A673 (cell line): Measurements from ENCODE around the gene CHMP2B. TPM values are rescaled to one million over a fixed set of nuclear protein-coding genes. Genes with fewer than 3 reads are reported as not detected.
"Not testable (repeated sequence)": the region's sequence is repeated elsewhere in the genome, so short reads cannot be mapped to it uniquely, and the experiment has no call there.

Experiments used
- BruUV-seq: library from RNA; stranded (reverse); fragments of 400-500 nt; replicated peaks from 2 replicates; lab custom pipeline; 2021; lab: Mats Ljungman, UMichigan
- CTCF ChIA-PET: fragments of 300-600 bp; sonication (Branson Sonifier 250); formaldehyde crosslinking; loops from one replicate; lab custom pipeline; 2022; ENCODE audit warnings: antibody characterized with exemption; lab: Charles Lee
- POLR2A ChIA-PET: fragments of 300-600 bp; sonication (Branson Sonifier 250); formaldehyde crosslinking; loops from one replicate; lab custom pipeline; 2022; ENCODE audit warnings: antibody characterized with exemption; ENCODE audit not compliant: low non-redundant PET; lab: Charles Lee
- DNase-seq: peaks from one replicate; pipeline ENCODE4 v3.0.0-alpha.2; 2015; ENCODE audit warnings: low spot score
- H3K27ac ChIP-seq: fragments of 200-600 bp; sonication (generic); 2 replicates; pipeline ENCODE4 v1.5.1; 2016; ENCODE audit warnings: mixed run types, low read depth, mild to moderate bottlenecking, mixed read lengths, antibody characterized with exemption, low read length; ENCODE audit not compliant: poor library complexity, severe bottlenecking
- H3K27me3 ChIP-seq: fragments of 200-600 bp; sonication (generic); replicated peaks from 2 replicates; pipeline ENCODE4 v1.6.1; 2017; ENCODE audit warnings: mixed run types, low read depth, mild to moderate bottlenecking, mixed read lengths, antibody characterized with exemption, low read length; ENCODE audit not compliant: insufficient read depth, poor library complexity
- H3K36me3 ChIP-seq: fragments of 200-600 bp; sonication (generic); 2 replicates; pipeline ENCODE4 v1.6.1; 2016; ENCODE audit warnings: mixed run types, mild to moderate bottlenecking, mixed read lengths, antibody characterized with exemption, low read length; ENCODE audit not compliant: insufficient read depth, poor library complexity, severe bottlenecking
- H3K4me1 ChIP-seq: fragments of 200-600 bp; sonication (generic); 2 replicates; pipeline ENCODE4 v1.6.1; 2017; ENCODE audit warnings: mixed run types, mild to moderate bottlenecking, mixed read lengths, antibody characterized with exemption, low read length; ENCODE audit not compliant: insufficient read depth, poor library complexity, severe bottlenecking
- H3K4me3 ChIP-seq: fragments of 200-600 bp; sonication (generic); 2 replicates; pipeline ENCODE4 v1.5.1; 2016; ENCODE audit warnings: low read depth, mixed run types, mild to moderate bottlenecking, mixed read lengths, low read length; ENCODE audit not compliant: poor library complexity, severe bottlenecking
- H3K9me3 ChIP-seq: fragments of 200-600 bp; sonication (generic); 2 replicates; pipeline ENCODE4 v1.6.1; 2016; ENCODE audit warnings: mixed run types, low read depth, mild to moderate bottlenecking, mixed read lengths, antibody characterized with exemption, low read length; ENCODE audit not compliant: poor library complexity, severe bottlenecking
- EZH2 ChIP-seq: fragments of 200-600 bp; sonication (generic); IDR thresholded peaks from 2 replicates; pipeline ENCODE4 v1.6.1; 2017; ENCODE audit warnings: borderline replicate concordance, low read depth, mild to moderate bottlenecking, mixed read lengths, antibody characterized with exemption, low read length; ENCODE audit not compliant: poor library complexity, severe bottlenecking
- intact Hi-C: fragments of 100-400 bp; cut with micrococcal nuclease; formaldehyde crosslinking; loops from one replicate; pipeline ENCODE4 v1.10.0; 2022; ENCODE audit not compliant: unreplicated experiment
- microRNA-seq: library from miRNA; unstranded; fragments of <30 nt; microRNA quantifications from one replicate; pipeline ENCODE4 v1.2.0, GENCODE V29; 2021
- total RNA-seq: library from RNA; stranded (reverse); gene quantifications from 2 replicates; pipeline ENCODE4 v1.2.3, GENCODE V29; 2021
- TF ChIP-seq, protein P1 (sequence below): fragments of 300-800, 200-600 bp; sonication (generic); conservative IDR thresholded peaks from 2 replicates; pipeline ENCODE4 v1.5.1; 2017; ENCODE audit warnings: low read depth, mild to moderate bottlenecking, antibody characterized with exemption, low read length, moderate library complexity, mixed read lengths

Gene CHMP2B
- total RNA-seq, 1 experiment from 2014 or later = 33.7 TPM

DNA sequence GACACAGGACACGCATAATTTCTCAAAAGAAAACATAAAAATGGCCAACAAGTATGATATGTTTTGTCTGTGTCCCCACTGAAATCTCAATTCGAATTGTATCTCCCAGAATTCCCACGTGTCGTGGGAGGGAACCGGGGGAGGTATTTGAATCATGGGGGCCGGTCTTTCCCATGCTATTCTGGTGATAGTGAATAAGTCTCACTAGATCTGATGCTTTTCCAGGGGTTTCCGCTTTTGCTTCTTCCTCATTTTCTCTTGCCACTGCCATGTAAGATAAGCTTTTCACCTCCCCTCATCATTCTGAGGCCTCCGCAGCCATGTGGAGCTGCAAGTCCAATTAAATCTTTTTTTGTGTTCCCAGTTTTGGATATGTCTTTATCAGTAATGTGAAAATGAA, 61.3 kb downstream of the CHMP2B start:
- BruUV-seq = no TSS peak
- POLR2A ChIA-PET = no interaction called here
- H3K4me1 ChIP-seq = peaks cover 21% of the 10 kb centered on the region
- no peaks in the 10 kb centered on the region for H3K27me3 ChIP-seq
- DNase-seq = no peak
- CTCF ChIA-PET = no interaction called here
- TF ChIP-seq EZH2 = no peak
- TF ChIP-seq, protein P1, sequence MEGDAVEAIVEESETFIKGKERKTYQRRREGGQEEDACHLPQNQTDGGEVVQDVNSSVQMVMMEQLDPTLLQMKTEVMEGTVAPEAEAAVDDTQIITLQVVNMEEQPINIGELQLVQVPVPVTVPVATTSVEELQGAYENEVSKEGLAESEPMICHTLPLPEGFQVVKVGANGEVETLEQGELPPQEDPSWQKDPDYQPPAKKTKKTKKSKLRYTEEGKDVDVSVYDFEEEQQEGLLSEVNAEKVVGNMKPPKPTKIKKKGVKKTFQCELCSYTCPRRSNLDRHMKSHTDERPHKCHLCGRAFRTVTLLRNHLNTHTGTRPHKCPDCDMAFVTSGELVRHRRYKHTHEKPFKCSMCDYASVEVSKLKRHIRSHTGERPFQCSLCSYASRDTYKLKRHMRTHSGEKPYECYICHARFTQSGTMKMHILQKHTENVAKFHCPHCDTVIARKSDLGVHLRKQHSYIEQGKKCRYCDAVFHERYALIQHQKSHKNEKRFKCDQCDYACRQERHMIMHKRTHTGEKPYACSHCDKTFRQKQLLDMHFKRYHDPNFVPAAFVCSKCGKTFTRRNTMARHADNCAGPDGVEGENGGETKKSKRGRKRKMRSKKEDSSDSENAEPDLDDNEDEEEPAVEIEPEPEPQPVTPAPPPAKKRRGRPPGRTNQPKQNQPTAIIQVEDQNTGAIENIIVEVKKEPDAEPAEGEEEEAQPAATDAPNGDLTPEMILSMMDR = no peak
- intact Hi-C loops = no loop called here
- H3K36me3 ChIP-seq = peaks cover 7% of the 10 kb centered on the region
- H3K4me3 ChIP-seq = no peak overlapping the region
- H3K27ac ChIP-seq = no peak overlapping the region
- H3K9me3 ChIP-seq = peaks cover 7% of the 10 kb centered on the region

DNA sequence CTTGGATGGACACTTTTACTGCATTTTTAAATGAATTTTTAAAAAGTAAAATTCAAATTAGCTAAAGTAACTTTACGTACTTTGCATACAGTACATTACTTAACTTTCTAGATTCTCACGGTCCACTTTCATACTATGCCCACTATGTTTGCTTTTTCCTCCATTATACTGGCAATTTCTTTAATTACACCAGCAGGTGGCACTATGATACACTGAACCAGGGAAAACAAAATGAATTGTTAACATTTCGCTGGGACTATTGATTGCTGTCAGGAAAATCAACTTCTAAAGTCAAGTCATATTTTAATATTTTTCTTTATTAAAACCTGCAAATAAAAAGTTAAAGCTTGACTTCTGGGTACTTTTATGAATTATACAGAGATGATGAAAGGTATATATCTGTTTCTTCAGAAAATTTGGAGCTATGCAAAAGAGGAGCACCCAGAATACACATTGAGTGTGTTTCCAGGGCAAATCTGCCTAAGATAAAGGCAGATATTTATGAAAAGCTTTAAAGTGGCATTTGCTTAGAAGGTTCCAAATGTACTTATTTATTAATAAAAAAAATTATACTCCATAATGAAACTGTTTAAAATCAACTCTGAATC, 71.1 kb downstream of the CHMP2B start:
- BruUV-seq = no TSS peak
- POLR2A ChIA-PET = no interaction called here
- CTCF ChIA-PET = interaction anchor here (0.5 to 1.3 kb wide), 6 partner anchors 24 to 707 kb away, joined by 3 to 9 read pairs (median 4); no protein-coding TSS in a partner anchor
- Histone ChIP-seq H3K27ac (peak overlapping the region; percentile 17), H3K9me3 (no peaks in the 10 kb centered on the region), H3K27me3 (no peaks in the 10 kb centered on the region), H3K4me1 (peaks cover 43% of the 10 kb centered on the region), H3K4me3 (no peak overlapping the region), H3K36me3 (no peaks in the 10 kb centered on the region)
- no peak for TF ChIP-seq EZH2
- TF ChIP-seq, protein P1 = peak; percentile 85
- intact Hi-C loops = loop anchor here (1.0 to 2.0 kb wide), 3 partner anchors 207 to 815 kb away; no protein-coding TSS in a partner anchor
- peak; percentile 84 for DNase-seq

DNA sequence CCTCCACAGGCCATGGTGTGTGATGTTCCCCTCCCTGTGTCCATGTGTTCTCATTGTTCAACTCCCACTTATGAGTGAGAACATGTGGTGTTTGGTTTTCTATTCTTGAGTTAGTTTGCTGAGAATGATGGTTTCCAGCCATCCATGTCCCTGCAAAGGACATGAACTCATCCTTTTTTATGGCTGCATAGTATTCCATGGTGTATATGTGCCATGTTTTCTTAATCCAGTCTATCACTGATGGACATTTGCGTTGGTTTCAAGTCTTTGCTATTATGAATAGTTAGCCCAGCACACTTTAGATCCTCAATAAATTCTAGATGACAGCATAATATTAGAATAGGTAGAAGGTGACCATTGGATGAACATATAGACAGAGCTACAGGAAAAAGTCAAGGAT, 77.9 kb downstream of the CHMP2B start:
- CTCF ChIA-PET, H3K9me3 ChIP-seq, H3K27me3 ChIP-seq, DNase-seq, H3K4me3 ChIP-seq, BruUV-seq, intact Hi-C loops, H3K27ac ChIP-seq, H3K36me3 ChIP-seq: not testable (repeated sequence)
- POLR2A ChIA-PET = interaction anchor here (0.6 kb wide), 1 partner anchor 502 kb away, joined by 3 read pairs; no protein-coding TSS in a partner anchor
- H3K4me1 ChIP-seq = peaks cover 30% of the 10 kb centered on the region

Small RNA genes lying within 50 kb of the gene (microRNA-seq; reads per million reads assigned to microRNA genes)
- not detected for gene MIR4795

Other genes with a start within 250 kb of the CHMP2B start
- gene VGLL3, start 236.2 kb upstream of the CHMP2B start, total RNA-seq = 20.7 and 26.8 TPM in 2 replicates
- 47.5 and 50.6 TPM in 2 replicates for gene POU1F1, start 49.3 kb downstream of the CHMP2B start, total RNA-seq